ENCODE results near the gene HCN4. TPM values are rescaled to one million over a fixed set of nuclear protein-coding genes. Genes with fewer than 3 reads are reported as not detected.

HCN4 gene
- total RNA-seq, 1 donor from 2014 or later = not detected

DNA sequence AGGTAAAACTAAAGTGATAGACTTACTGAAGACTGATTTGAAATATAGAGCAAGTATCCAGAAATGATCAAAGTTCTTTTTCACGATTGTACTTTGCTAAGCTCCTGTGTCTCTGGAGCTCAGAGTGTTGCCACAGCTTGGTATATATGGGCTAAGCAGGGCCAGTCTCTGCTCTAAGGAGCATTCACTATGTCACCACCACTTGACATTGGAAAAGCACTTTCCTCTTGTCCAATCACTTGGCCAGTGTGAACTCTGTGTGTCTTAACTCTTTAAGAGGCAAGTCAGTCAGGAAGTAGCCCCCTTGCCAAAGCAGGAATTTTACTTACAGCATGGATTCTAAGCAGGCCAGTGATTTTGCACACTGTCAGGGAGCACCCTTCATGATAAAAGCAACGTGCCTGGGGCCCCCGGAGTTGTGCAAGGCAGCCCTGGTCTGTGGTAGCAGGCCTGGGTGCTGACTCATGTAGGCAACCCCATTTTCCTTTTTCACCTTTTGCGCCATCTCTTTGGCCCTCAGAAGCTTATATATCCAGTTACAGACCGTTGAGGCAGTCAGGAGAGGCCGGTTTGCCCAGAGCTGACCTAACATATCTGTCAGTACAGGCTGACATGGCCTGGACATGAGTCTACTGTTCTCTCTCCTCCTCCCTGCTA, 73.0 kb downstream of the HCN4 start:
- Mint-ChIP-seq H3K27ac (ENCODE audit: unreplicated experiment) (no peak overlapping the region), H3K36me3 (ENCODE audit: unreplicated experiment) (peaks cover 2% of the 10 kb centered on the region), H3K4me3 (ENCODE audit: unreplicated experiment) (no peak overlapping the region), H3K9me3 (ENCODE audit: unreplicated experiment) (no peaks in the 10 kb centered on the region), H3K4me1 (ENCODE audit: unreplicated experiment) (no peaks in the 10 kb centered on the region), H3K27me3 (ENCODE audit: unreplicated experiment) (no peaks in the 10 kb centered on the region)
- no peak for DNase-seq (ENCODE audit: extremely low spot score, unreplicated experiment)
- TF ChIP-seq, protein P1, sequence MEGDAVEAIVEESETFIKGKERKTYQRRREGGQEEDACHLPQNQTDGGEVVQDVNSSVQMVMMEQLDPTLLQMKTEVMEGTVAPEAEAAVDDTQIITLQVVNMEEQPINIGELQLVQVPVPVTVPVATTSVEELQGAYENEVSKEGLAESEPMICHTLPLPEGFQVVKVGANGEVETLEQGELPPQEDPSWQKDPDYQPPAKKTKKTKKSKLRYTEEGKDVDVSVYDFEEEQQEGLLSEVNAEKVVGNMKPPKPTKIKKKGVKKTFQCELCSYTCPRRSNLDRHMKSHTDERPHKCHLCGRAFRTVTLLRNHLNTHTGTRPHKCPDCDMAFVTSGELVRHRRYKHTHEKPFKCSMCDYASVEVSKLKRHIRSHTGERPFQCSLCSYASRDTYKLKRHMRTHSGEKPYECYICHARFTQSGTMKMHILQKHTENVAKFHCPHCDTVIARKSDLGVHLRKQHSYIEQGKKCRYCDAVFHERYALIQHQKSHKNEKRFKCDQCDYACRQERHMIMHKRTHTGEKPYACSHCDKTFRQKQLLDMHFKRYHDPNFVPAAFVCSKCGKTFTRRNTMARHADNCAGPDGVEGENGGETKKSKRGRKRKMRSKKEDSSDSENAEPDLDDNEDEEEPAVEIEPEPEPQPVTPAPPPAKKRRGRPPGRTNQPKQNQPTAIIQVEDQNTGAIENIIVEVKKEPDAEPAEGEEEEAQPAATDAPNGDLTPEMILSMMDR (IDR thresholded peaks at IDR 0.05) = no peak

DNA sequence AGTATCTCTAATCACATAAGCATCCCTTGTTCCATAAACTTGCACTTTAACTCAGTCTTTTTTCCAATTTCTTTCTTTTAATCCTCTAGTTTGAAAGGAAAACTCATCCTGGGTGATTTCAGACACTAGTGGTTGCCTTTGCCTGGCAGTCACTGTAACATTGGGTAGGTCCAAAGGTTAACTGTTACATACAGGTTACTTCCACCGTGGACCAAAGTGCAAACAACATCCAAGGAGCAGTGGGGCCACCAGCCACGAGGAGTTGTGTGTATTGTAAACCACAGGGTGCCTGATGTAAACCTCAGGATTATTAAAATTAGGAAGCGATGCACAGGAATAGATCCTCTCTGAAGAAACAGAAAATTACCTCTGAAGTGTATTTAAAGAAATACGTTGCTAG, 75.0 kb downstream of the HCN4 start:
- TF ChIP-seq, protein P1 (IDR thresholded peaks at IDR 0.05) = no peak
- DNase-seq (ENCODE audit: extremely low spot score, unreplicated experiment) = no peak
- Mint-ChIP-seq H3K27me3 (ENCODE audit: unreplicated experiment) (no peaks in the 10 kb centered on the region), H3K4me3 (ENCODE audit: unreplicated experiment) (no peak overlapping the region), H3K4me1 (ENCODE audit: unreplicated experiment) (no peaks in the 10 kb centered on the region), H3K27ac (ENCODE audit: unreplicated experiment) (no peak overlapping the region), H3K36me3 (ENCODE audit: unreplicated experiment) (peaks cover 4% of the 10 kb centered on the region), H3K9me3 (ENCODE audit: unreplicated experiment) (no peaks in the 10 kb centered on the region)

DNA sequence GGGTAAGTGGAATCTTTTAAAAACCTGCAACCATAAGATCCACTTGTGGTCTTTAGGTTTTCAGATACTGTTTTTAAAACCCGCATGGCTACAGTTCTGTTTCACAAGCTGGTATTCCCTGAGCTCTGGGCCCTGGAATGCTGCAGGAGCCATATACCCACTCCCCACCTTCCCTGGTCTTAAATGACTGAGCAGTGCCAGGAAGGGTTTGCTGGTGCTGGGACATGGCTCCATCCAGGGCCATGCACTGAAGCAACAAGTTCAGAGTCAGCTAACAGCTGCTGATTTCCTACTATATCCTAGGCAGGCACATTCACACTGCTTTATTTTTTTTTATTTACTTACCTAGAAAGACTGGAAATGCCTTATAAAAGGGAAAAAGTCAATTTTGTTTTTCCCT, 77.3 kb downstream of the HCN4 start:
- H3K4me3 Mint-ChIP-seq (ENCODE audit: unreplicated experiment) = no peak overlapping the region
- no peaks in the 10 kb centered on the region for H3K27me3 Mint-ChIP-seq (ENCODE audit: unreplicated experiment)
- no peaks in the 10 kb centered on the region for H3K4me1 Mint-ChIP-seq (ENCODE audit: unreplicated experiment)
- TF ChIP-seq, protein P1 (IDR thresholded peaks at IDR 0.05) = no peak
- H3K36me3 Mint-ChIP-seq (ENCODE audit: unreplicated experiment) = peaks cover 15% of the 10 kb centered on the region
- H3K9me3 Mint-ChIP-seq (ENCODE audit: unreplicated experiment) = no peaks in the 10 kb centered on the region
- no peak overlapping the region for H3K27ac Mint-ChIP-seq (ENCODE audit: unreplicated experiment)
- no peak for DNase-seq (ENCODE audit: extremely low spot score, unreplicated experiment)

DNA sequence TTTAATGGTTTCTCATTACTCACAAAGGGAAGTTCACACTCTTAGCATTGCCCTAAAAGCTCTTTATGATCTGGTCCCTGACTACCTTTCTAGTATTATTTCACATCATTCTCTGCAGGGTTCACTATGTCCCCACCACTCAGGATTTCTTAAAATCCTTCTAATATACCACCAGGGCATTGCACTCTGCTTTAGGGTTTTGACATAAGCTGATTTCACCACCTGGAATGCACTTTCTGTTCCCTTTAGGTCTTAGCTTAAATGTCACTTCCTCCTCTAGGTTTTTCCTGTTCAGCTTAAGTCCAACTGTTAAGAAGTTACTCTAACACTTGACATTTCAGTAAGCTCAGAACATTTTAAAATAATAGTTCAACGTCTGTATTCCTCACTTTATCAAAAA, 81.7 kb downstream of the HCN4 start:
- TF ChIP-seq, protein P1 (IDR thresholded peaks at IDR 0.05) = no peak
- H3K4me3 Mint-ChIP-seq (ENCODE audit: unreplicated experiment) = no peak overlapping the region
- no peaks in the 10 kb centered on the region for H3K9me3 Mint-ChIP-seq (ENCODE audit: unreplicated experiment)
- peaks cover 20% of the 10 kb centered on the region for H3K4me1 Mint-ChIP-seq (ENCODE audit: unreplicated experiment)
- no peak for DNase-seq (ENCODE audit: extremely low spot score, unreplicated experiment)
- peaks cover 15% of the 10 kb centered on the region for H3K36me3 Mint-ChIP-seq (ENCODE audit: unreplicated experiment)
- H3K27ac Mint-ChIP-seq (ENCODE audit: unreplicated experiment) = no peak overlapping the region
- H3K27me3 Mint-ChIP-seq (ENCODE audit: unreplicated experiment) = no peaks in the 10 kb centered on the region

DNA sequence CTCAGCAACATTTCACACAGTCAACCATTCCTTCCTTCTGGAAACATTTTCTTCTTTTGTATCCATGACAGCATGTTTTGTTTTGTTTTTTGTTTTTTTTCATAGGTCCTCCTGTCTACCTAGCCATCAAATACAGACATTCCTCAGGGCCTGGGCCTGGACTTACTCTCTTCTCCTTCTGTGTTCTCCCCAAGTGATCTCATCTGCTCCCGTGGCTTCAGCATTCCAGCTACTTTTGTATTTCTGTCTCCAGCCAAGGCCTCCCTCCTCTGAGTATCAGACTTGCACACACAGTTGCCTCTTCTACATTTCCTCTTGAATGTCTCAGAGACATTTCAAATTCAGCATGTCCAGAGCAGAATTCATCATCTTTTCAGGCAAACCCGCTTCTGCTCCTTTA, 82.4 kb downstream of the HCN4 start:
- TF ChIP-seq, protein P1 (IDR thresholded peaks at IDR 0.05) = no peak
- H3K27ac Mint-ChIP-seq (ENCODE audit: unreplicated experiment) = no peak overlapping the region
- no peak overlapping the region for H3K4me3 Mint-ChIP-seq (ENCODE audit: unreplicated experiment)
- no peaks in the 10 kb centered on the region for H3K27me3 Mint-ChIP-seq (ENCODE audit: unreplicated experiment)
- peaks cover 15% of the 10 kb centered on the region for H3K36me3 Mint-ChIP-seq (ENCODE audit: unreplicated experiment)
- no peaks in the 10 kb centered on the region for H3K9me3 Mint-ChIP-seq (ENCODE audit: unreplicated experiment)
- peaks cover 20% of the 10 kb centered on the region for H3K4me1 Mint-ChIP-seq (ENCODE audit: unreplicated experiment)
- no peak for DNase-seq (ENCODE audit: extremely low spot score, unreplicated experiment)
